ENCODE measurements around the gene CPE.

Gene CPE

GRCh38 chr4:165505958-165506837 is 127.4 kb downstream of the CPE start:
- Histone ChIP-seq H3K27ac (no peak overlapping the region), H3K9ac (ENCODE audit: insufficient read length) (no peak overlapping the region), H3K36me3 (ENCODE audit: insufficient read depth, low read length) (no peaks in the 10 kb centered on the region), H3K9me3 (ENCODE audit: low read depth, low read length) (no peaks in the 10 kb centered on the region), H3K4me3 (no peak overlapping the region)
- no peak for DNase-seq (ENCODE audit: low read depth, low spot score)
- no peak for TF ChIP-seq FOXP2 (optimal IDR thresholded peaks at IDR 0.05; ENCODE audit: control extremely low read depth, extremely low read length, insufficient read depth)
- TF ChIP-seq POLR2AphosphoS5 (IDR thresholded peaks at IDR 0.05; ENCODE audit: borderline replicate concordance, low read depth, low read length): no peak
- TF ChIP-seq EZH2 (IDR thresholded peaks at IDR 0.05): no peak

- Histone ChIP-seq H3K9me3 (ENCODE audit: low read depth, low read length) (no peaks in the 10 kb centered on the region), H3K9ac (ENCODE audit: insufficient read length) (no peak overlapping the region), H3K36me3 (ENCODE audit: insufficient read depth, low read length) (no peaks in the 10 kb centered on the region), H3K4me3 (no peak overlapping the region), H3K27ac (no peak overlapping the region)
- DNase-seq (ENCODE audit: low read depth, low spot score): no peak
- TF ChIP-seq EZH2 (IDR thresholded peaks at IDR 0.05): no peak
These were observed 128.0 kb downstream of the CPE start for GRCh38 chr4:165506849-165507248.

- Histone ChIP-seq H3K36me3 (ENCODE audit: insufficient read depth, low read length) (no peaks in the 10 kb centered on the region), H3K4me3 (no peak overlapping the region), H3K9me3 (ENCODE audit: low read depth, low read length) (no peaks in the 10 kb centered on the region), H3K27ac (no peak overlapping the region), H3K9ac (ENCODE audit: insufficient read length) (no peak overlapping the region)
- TF ChIP-seq EZH2 (IDR thresholded peaks at IDR 0.05) (no peak), FOXP2 (optimal IDR thresholded peaks at IDR 0.05; ENCODE audit: control extremely low read depth, extremely low read length, insufficient read depth) (no peak), POLR2AphosphoS5 (IDR thresholded peaks at IDR 0.05; ENCODE audit: borderline replicate concordance, low read depth, low read length) (no peak)
- no peak for DNase-seq (ENCODE audit: low read depth, low spot score)
These were observed 128.6 kb downstream of the CPE start for GRCh38 chr4:165507381-165507780.

- TF ChIP-seq POLR2AphosphoS5 (IDR thresholded peaks at IDR 0.05; ENCODE audit: borderline replicate concordance, low read depth, low read length) (no peak), FOXP2 (optimal IDR thresholded peaks at IDR 0.05; ENCODE audit: control extremely low read depth, extremely low read length, insufficient read depth) (no peak), EZH2 (IDR thresholded peaks at IDR 0.05) (no peak)
- H3K4me3 ChIP-seq: no peak overlapping the region
These were observed 129.7 kb downstream of the CPE start for GRCh38 chr4:165508372-165509120.

GRCh38 chr4:165512424-165512823 is 133.6 kb downstream of the CPE start:
- no peak for TF ChIP-seq EZH2 (IDR thresholded peaks at IDR 0.05)
- no peak for TF ChIP-seq FOXP2 (optimal IDR thresholded peaks at IDR 0.05; ENCODE audit: control extremely low read depth, extremely low read length, insufficient read depth)
- no peak for TF ChIP-seq POLR2AphosphoS5 (IDR thresholded peaks at IDR 0.05; ENCODE audit: borderline replicate concordance, low read depth, low read length)
- no peaks in the 10 kb centered on the region for H3K36me3 ChIP-seq (ENCODE audit: insufficient read depth, low read length)
- DNase-seq (ENCODE audit: low read depth, low spot score): no peak
- H3K27ac ChIP-seq: no peak overlapping the region
- no peak overlapping the region for H3K9ac ChIP-seq (ENCODE audit: insufficient read length)
- no peak overlapping the region for H3K4me3 ChIP-seq
- H3K9me3 ChIP-seq (ENCODE audit: low read depth, low read length): no peaks in the 10 kb centered on the region

More at GRCh38 chr4:165508372-165509120, 129.7 kb downstream of the CPE start:
- Histone ChIP-seq H3K36me3 (ENCODE audit: insufficient read depth, low read length) (no peaks in the 10 kb centered on the region), H3K9me3 (ENCODE audit: low read depth, low read length) (no peaks in the 10 kb centered on the region), H3K9ac (ENCODE audit: insufficient read length) (no peak overlapping the region), H3K27ac (no peak overlapping the region)
- no peak for DNase-seq (ENCODE audit: low read depth, low spot score)

GRCh38 chr4:165514739-165515138 is 135.9 kb downstream of the CPE start:
- Histone ChIP-seq H3K9me3 (ENCODE audit: low read depth, low read length) (no peaks in the 10 kb centered on the region), H3K4me3 (no peak overlapping the region), H3K27ac (no peak overlapping the region), H3K36me3 (ENCODE audit: insufficient read depth, low read length) (no peaks in the 10 kb centered on the region), H3K9ac (ENCODE audit: insufficient read length) (no peak overlapping the region)
- TF ChIP-seq POLR2AphosphoS5 (IDR thresholded peaks at IDR 0.05; ENCODE audit: borderline replicate concordance, low read depth, low read length): no peak
- TF ChIP-seq FOXP2 (optimal IDR thresholded peaks at IDR 0.05; ENCODE audit: control extremely low read depth, extremely low read length, insufficient read depth): no peak
- no peak for TF ChIP-seq EZH2 (IDR thresholded peaks at IDR 0.05)
- no peak for DNase-seq (ENCODE audit: low read depth, low spot score)

- Histone ChIP-seq H3K9me3 (ENCODE audit: low read depth, low read length) (no peaks in the 10 kb centered on the region), H3K36me3 (ENCODE audit: insufficient read depth, low read length) (no peaks in the 10 kb centered on the region), H3K4me3 (no peak overlapping the region), H3K9ac (ENCODE audit: insufficient read length) (no peak overlapping the region), H3K27ac (no peak overlapping the region)
- DNase-seq (ENCODE audit: low read depth, low spot score): no peak
- TF ChIP-seq POLR2AphosphoS5 (IDR thresholded peaks at IDR 0.05; ENCODE audit: borderline replicate concordance, low read depth, low read length): no peak
- no peak for TF ChIP-seq EZH2 (IDR thresholded peaks at IDR 0.05)
- TF ChIP-seq FOXP2 (optimal IDR thresholded peaks at IDR 0.05; ENCODE audit: control extremely low read depth, extremely low read length, insufficient read depth): no peak
These were observed 136.4 kb downstream of the CPE start for GRCh38 chr4:165515201-165515600.

- Histone ChIP-seq H3K4me3 (no peak overlapping the region), H3K27ac (no peak overlapping the region), H3K9ac (ENCODE audit: insufficient read length) (no peak overlapping the region), H3K36me3 (ENCODE audit: insufficient read depth, low read length) (no peaks in the 10 kb centered on the region), H3K9me3 (ENCODE audit: low read depth, low read length) (no peaks in the 10 kb centered on the region)
- DNase-seq (ENCODE audit: low read depth, low spot score): no peak
- TF ChIP-seq EZH2 (IDR thresholded peaks at IDR 0.05) (no peak), FOXP2 (optimal IDR thresholded peaks at IDR 0.05; ENCODE audit: control extremely low read depth, extremely low read length, insufficient read depth) (no peak), POLR2AphosphoS5 (IDR thresholded peaks at IDR 0.05; ENCODE audit: borderline replicate concordance, low read depth, low read length) (no peak)
These were observed 137.5 kb downstream of the CPE start for GRCh38 chr4:165516281-165516833.

Measured in SK-N-MC (cell line).